H1 (cell line): Measurements from ENCODE around the gene NSMCE3. TPM values are rescaled to one million over a fixed set of nuclear protein-coding genes. Genes with fewer than 3 reads are reported as not detected.

Experiments used
- CTCF ChIA-PET: fragments of 300-600 bp; sonication (Branson Sonifier 250); formaldehyde crosslinking; loops from one replicate; lab custom pipeline; 2021; ENCODE audit not compliant: partially characterized antibody; lab: Charles Lee
- POLR2A ChIA-PET: fragments of 300-600 bp; sonication (Branson Sonifier 250); formaldehyde crosslinking; loops from one replicate; lab custom pipeline; 2021; ENCODE audit warnings: inconsistent platforms; ENCODE audit not compliant: partially characterized antibody; lab: Charles Lee
- DNase-seq, 2 experiments: peaks; one replicate each; pipeline versions ENCODE4 v3.0.0 to v3.0.0-alpha.2; 2010 to 2022; ENCODE audit warnings: low spot score in 2 of 2, low read depth in 1 of 2, mixed read lengths in 1 of 2
- FAIRE-seq: peaks from 2 replicates; lab custom pipeline; 2011; peaks lifted over from hg19 to GRCh38; lab: Jason Lieb, UNC
- H2AFZ ChIP-seq: 2 replicates; pipeline ENCODE4 v1.8.1; 2012; ENCODE audit warnings: low read length, inconsistent platforms
- H2AK5ac ChIP-seq: 2 replicates; pipeline ENCODE4 v1.6.1; 2013; ENCODE audit warnings: low read depth, low read length
- H2BK120ac ChIP-seq: replicated peaks from 2 replicates; pipeline ENCODE3; 2013; ENCODE audit warnings: low read depth, low read length, inconsistent platforms
- H2BK12ac ChIP-seq: 2 replicates; pipeline ENCODE4 v1.6.1; 2013; ENCODE audit warnings: low read depth, low read length
- H2BK15ac ChIP-seq: 2 replicates; pipeline ENCODE4 v1.6.1; 2013; ENCODE audit warnings: low read length
- H2BK20ac ChIP-seq: 2 replicates; pipeline ENCODE4 v1.6.1; 2013; ENCODE audit warnings: low read length
- H2BK5ac ChIP-seq: 2 replicates; pipeline ENCODE4 v1.6.1; 2013; ENCODE audit warnings: low read depth, low read length
- H3K14ac ChIP-seq: 2 replicates; pipeline ENCODE4 v1.6.1; 2013; ENCODE audit warnings: inconsistent platforms; ENCODE audit not compliant: insufficient read length
- H3K18ac ChIP-seq: 2 replicates; pipeline ENCODE4 v1.6.1; 2013; ENCODE audit warnings: low read length; ENCODE audit errors: extremely low read depth
- H3K23ac ChIP-seq: 2 replicates; pipeline ENCODE4 v1.6.1; 2013; ENCODE audit warnings: inconsistent platforms; ENCODE audit not compliant: insufficient read length
- H3K23me2 ChIP-seq: 2 replicates; pipeline ENCODE4 v1.6.1; 2013; ENCODE audit warnings: low read depth, low read length
- H3K27ac ChIP-seq: 2 replicates; pipeline ENCODE4 v1.6.1; 2011; ENCODE audit warnings: low read depth, low read length, inconsistent platforms
- H3K27me3 ChIP-seq, 4 experiments: replicated peaks in 1 of 4; 1 replicate in 1 of 4; 2 replicates in 3 of 4; pipeline versions ENCODE4 v1.6.1 to v1.8.1; 2011 to 2013; ENCODE audit warnings: low read length in 3 of 4, mild to moderate bottlenecking in 3 of 4, inconsistent platforms in 2 of 4, mixed read lengths in 2 of 4, moderate library complexity in 1 of 4; ENCODE audit not compliant: control insufficient read depth in 3 of 4, insufficient read depth in 3 of 4; ENCODE audit errors: extremely low read depth in 1 of 4
- H3K36me3 ChIP-seq, 4 experiments: 2 replicates each; pipeline versions ENCODE4 v1.6.1 to v1.8.1; 2011 to 2013; ENCODE audit warnings: mild to moderate bottlenecking in 4 of 4, low read length in 3 of 4, moderate library complexity in 2 of 4, control low read depth in 1 of 4, inconsistent platforms in 1 of 4; ENCODE audit not compliant: insufficient read depth in 4 of 4, control insufficient read depth in 2 of 4
- H3K4ac ChIP-seq: replicated peaks from 2 replicates; pipeline ENCODE3; 2013; ENCODE audit warnings: low read length, low read depth, mixed read lengths, inconsistent platforms; ENCODE audit not compliant: insufficient read length
- H3K4me1 ChIP-seq, 4 experiments: replicated peaks in 1 of 4; 1 replicate in 1 of 4; 2 replicates in 3 of 4; pipeline versions ENCODE4 v1.6.1 to v1.8.1; 2011 to 2013; ENCODE audit warnings: low read length in 3 of 4, inconsistent platforms in 2 of 4, mixed read lengths in 1 of 4; ENCODE audit not compliant: insufficient read depth in 4 of 4, control insufficient read depth in 3 of 4
- H3K4me2 ChIP-seq, 2 experiments: 2 replicates each; pipeline versions ENCODE4 v1.6.1 to v1.8.1; 2011 to 2013; ENCODE audit warnings: low read depth in 2 of 2, low read length in 2 of 2, control low read depth in 1 of 2, inconsistent platforms in 1 of 2, mild to moderate bottlenecking in 1 of 2; ENCODE audit not compliant: insufficient read depth in 1 of 2
- H3K4me3 ChIP-seq, 4 experiments: fragments of 200-600, 300-600 bp in 1 of 4; sonication (generic), shearing (Covaris generic), sonication (Bioruptor Twin) in 1 of 4; 2 replicates each; pipeline versions ENCODE4 v1.5.1 to v1.8.1; 2011 to 2016; ENCODE audit warnings: low read length in 4 of 4, low read depth in 3 of 4, control low read depth in 2 of 4, inconsistent platforms in 2 of 4, mild to moderate bottlenecking in 2 of 4, mixed read lengths in 1 of 4, moderate library complexity in 1 of 4; ENCODE audit not compliant: insufficient read depth in 2 of 4; ENCODE audit errors: extremely low read depth in 1 of 4
- H3K56ac ChIP-seq: replicated peaks from 2 replicates; pipeline ENCODE3; 2013; ENCODE audit warnings: low read depth, mild to moderate bottlenecking, mixed read lengths, low read length, inconsistent platforms; ENCODE audit not compliant: insufficient read length
- H3K79me1 ChIP-seq: 2 replicates; pipeline ENCODE4 v1.6.1; 2013; ENCODE audit warnings: low read depth, low read length, control low read depth
- H3K79me2 ChIP-seq, 2 experiments: 2 replicates each; pipeline versions ENCODE4 v1.6.1 to v1.8.1; 2012 to 2013; ENCODE audit warnings: low read length in 2 of 2, mild to moderate bottlenecking in 2 of 2, inconsistent platforms in 1 of 2; ENCODE audit not compliant: insufficient read depth in 2 of 2, control insufficient read depth in 1 of 2
- H3K9ac ChIP-seq, 4 experiments: replicated peaks in 1 of 4; 1 replicate in 1 of 4; 2 replicates in 3 of 4; pipeline versions ENCODE4 v1.6.1 to v1.8.1; 2011 to 2013; ENCODE audit warnings: low read depth in 3 of 4, low read length in 3 of 4, control low read depth in 2 of 4, mild to moderate bottlenecking in 2 of 4, moderate library complexity in 2 of 4, inconsistent platforms in 1 of 4; ENCODE audit errors: extremely low read depth in 1 of 4
- H3K9me3 ChIP-seq, 2 experiments: 2 replicates each; pipeline versions ENCODE4 v1.6.1 to v1.8.1; 2012 to 2013; ENCODE audit warnings: mild to moderate bottlenecking in 2 of 2, moderate library complexity in 2 of 2, control low read depth in 1 of 2, inconsistent platforms in 1 of 2, low read depth in 1 of 2, low read length in 1 of 2, mixed read lengths in 1 of 2; ENCODE audit not compliant: insufficient read depth in 2 of 2
- H4K20me1 ChIP-seq, 2 experiments: replicated peaks in 1 of 2; 2 replicates each; pipeline versions ENCODE3 to v1.8.1; 2011 to 2013; ENCODE audit warnings: inconsistent platforms in 2 of 2, low read length in 2 of 2, mild to moderate bottlenecking in 1 of 2; ENCODE audit not compliant: insufficient read depth in 2 of 2, control insufficient read depth in 1 of 2
- H4K5ac ChIP-seq: 2 replicates; pipeline ENCODE4 v1.6.1; 2013; ENCODE audit warnings: low read length, low read depth, mixed read lengths, inconsistent platforms; ENCODE audit not compliant: insufficient read length
- H4K8ac ChIP-seq: 2 replicates; pipeline ENCODE4 v1.8.0; 2013; ENCODE audit warnings: mild to moderate bottlenecking, moderate library complexity, low read length, inconsistent platforms; ENCODE audit not compliant: insufficient read depth; ENCODE audit errors: extremely low read depth
- H4K91ac ChIP-seq: replicated peaks from 2 replicates; pipeline ENCODE3; 2013; ENCODE audit warnings: low read length, mixed read lengths, inconsistent platforms; ENCODE audit not compliant: insufficient read length
- BRCA1 ChIP-seq: IDR thresholded peaks from 2 replicates; pipeline ENCODE4 v1.6.1; 2012; ENCODE audit warnings: low read depth, low read length, improper control_type of control experiment
- FOSL1 ChIP-seq: IDR thresholded peaks from 2 replicates; pipeline ENCODE4 v1.6.1; 2011; ENCODE audit warnings: mild to moderate bottlenecking, low read depth, low read length, moderate library complexity; ENCODE audit not compliant: insufficient read depth
- HDAC2 ChIP-seq, 2 experiments: fragments of 300-600 bp in 1 of 2; sonication (generic) in 1 of 2; IDR thresholded peaks; 2 replicates each; pipeline ENCODE4 v1.6.1; 2011 to 2012; ENCODE audit warnings: low read depth in 2 of 2, low read length in 2 of 2, mild to moderate bottlenecking in 2 of 2, moderate library complexity in 2 of 2, borderline replicate concordance in 1 of 2, inconsistent platforms in 1 of 2
- KDM1A ChIP-seq: fragments of 200-600, 300-600 bp; sonication (generic); IDR thresholded peaks from 2 replicates; pipeline ENCODE4 v1.7.1; 2016; ENCODE audit warnings: mild to moderate bottlenecking, low read length, borderline replicate concordance
- POLR2A ChIP-seq, 2 experiments: IDR thresholded peaks; 1 replicate in 1 of 2; 2 replicates in 1 of 2; pipeline ENCODE4 v1.6.1; 2011; ENCODE audit warnings: low read depth in 2 of 2, low read length in 2 of 2, mild to moderate bottlenecking in 2 of 2; ENCODE audit errors: control extremely low read depth in 1 of 2
- POU5F1 ChIP-seq: IDR thresholded peaks from 2 replicates; pipeline ENCODE4 v1.6.1; 2011; ENCODE audit warnings: low read depth, mild to moderate bottlenecking, low read length, moderate library complexity
- RAD21 ChIP-seq, 2 experiments: IDR thresholded peaks in 1 of 2; conservative IDR thresholded peaks in 1 of 2; 2 replicates each; pipeline ENCODE4 v1.6.1; 2011; ENCODE audit warnings: low read depth in 2 of 2, low read length in 2 of 2, improper control_type of control experiment in 1 of 2, inconsistent platforms in 1 of 2, mild to moderate bottlenecking in 1 of 2, moderate library complexity in 1 of 2
- SAP30 ChIP-seq: fragments of 300-600 bp; sonication (generic); IDR thresholded peaks from 2 replicates; pipeline ENCODE4 v1.7.1; 2012; ENCODE audit warnings: low read length, moderate library complexity, mild to moderate bottlenecking, inconsistent platforms; ENCODE audit not compliant: insufficient read depth, insufficient replicate concordance
- SIRT6 ChIP-seq: IDR thresholded peaks from one replicate; pipeline ENCODE4 v1.7.1; 2012; ENCODE audit warnings: low read length, inconsistent platforms
- SUZ12 ChIP-seq: fragments of 200-600 bp; sonication (generic); IDR thresholded peaks from 2 replicates; pipeline ENCODE4 v1.6.1; 2012; ENCODE audit warnings: mild to moderate bottlenecking, inconsistent platforms, low read length, moderate library complexity, mixed read lengths
- TBP ChIP-seq: IDR thresholded peaks from 2 replicates; pipeline ENCODE4 v1.6.1; 2011; ENCODE audit warnings: low read depth, low read length, improper control_type of control experiment
- WGBS, 2 experiments: shearing (Covaris generic) in 1 of 2; methylation state at CpG; one replicate each; pipeline versions ENCODE4 v1.1.6 to v1.1.7; 2013 to 2015; ENCODE audit warnings: low lambda C conversion rate in 2 of 2, mixed read lengths in 2 of 2, inconsistent platforms in 1 of 2, low coverage in 1 of 2, missing lambda C conversion rate in 1 of 2; ENCODE audit not compliant: insufficient replicate concordance in 2 of 2, insufficient coverage in 1 of 2, insufficient read length in 1 of 2; ENCODE audit errors: extremely low coverage in 1 of 2, missing lambda C conversion rate in 1 of 2; 5-methylcytosine and 5-hydroxymethylcytosine counted together
- polyA plus RNA-seq, 7 experiments: library from polyadenylated mRNA; depleted of rRNA in 3 of 7; stranded (reverse) in 5 of 7; unstranded in 2 of 7; fragments of >200 nt in 5 of 7; fragments of 200-250 nt in 2 of 7; gene quantifications; 1 replicate in 5 of 7; 2 replicates in 1 of 7; 4 replicates in 1 of 7; pipeline versions ENCODE4 v1.2.1 to v1.2.3, GENCODE V29; 2011 to 2013; ENCODE audit warnings: missing spikeins in 2 of 7, mixed read lengths in 2 of 7
- total RNA-seq: library from RNA; stranded (reverse); fragmentation: NEBNext Ultra II Directional; extraction: Animal tissue kit (Norgen Biotek cat#: 25700); gene quantifications from 2 replicates; pipeline ENCODE4 v1.2.1, GENCODE V29; 2021

The NSMCE3 gene
- total and polyA plus RNA-seq, 2 of the 8 experiments (the other 6 are each of a cell fraction or from before 2014, with no cell fraction given), result 4.3 to 6.7 TPM

GRCh38 chr15:29262738-29263137 lies 6.9 kb downstream of the NSMCE3 start:
- no peak overlapping the region for H3K23ac ChIP-seq
- H4K8ac ChIP-seq, result no peak overlapping the region
- no peak overlapping the region for H2AFZ ChIP-seq
- no peak overlapping the region for H2BK20ac ChIP-seq
- no peak overlapping the region for H3K18ac ChIP-seq
- no peak overlapping the region for H3K14ac ChIP-seq
- no peaks in the 10 kb centered on the region for H4K20me1 ChIP-seq
- no peak for TF ChIP-seq POU5F1
- TF ChIP-seq SUZ12, result no peak
- no peak for TF ChIP-seq POLR2A (IDR thresholded peaks at IDR 0.05; ENCODE audit: control extremely low read depth in 1 of 2, low read depth in 2 of 2, low read length in 2 of 2)
- no peak for TF ChIP-seq HDAC2 (IDR thresholded peaks at IDR 0.05; ENCODE audit: borderline replicate concordance in 1 of 2, low read depth in 2 of 2, low read length in 2 of 2)
- TF ChIP-seq FOSL1, result no peak
- no peak for TF ChIP-seq TBP
- no peak for TF ChIP-seq SIRT6
- TF ChIP-seq BRCA1, result no peak
- TF ChIP-seq KDM1A, result no peak
- no peak for TF ChIP-seq SAP30
- no peak for TF ChIP-seq RAD21 (IDR thresholded peaks at IDR 0.05 in 1 of 2, conservative IDR thresholded peaks at IDR 0.05 in 1 of 2; ENCODE audit: low read depth in 2 of 2, low read length in 2 of 2)
- TF ChIP-seq, all 59 proteins: peak for 0
- Histone ChIP-seq H3K4me2 (no peak overlapping the region), H3K9me3 (no peaks in the 10 kb centered on the region), H3K4ac (no peak overlapping the region), H2BK15ac (no peak overlapping the region), H3K79me1 (no peaks in the 10 kb centered on the region), H4K5ac (no peak overlapping the region), H2AK5ac (no peak overlapping the region), H3K9ac (no peak overlapping the region), H3K4me3 (no peak overlapping the region), H3K27me3 (no peaks in the 10 kb centered on the region), H3K23me2 (no peaks in the 10 kb centered on the region), H3K4me1 (no peaks in the 10 kb centered on the region; a peak in 2 of 7 replicates), H2BK120ac (no peak overlapping the region), H2BK5ac (no peak overlapping the region), H4K91ac (no peak overlapping the region), H3K36me3 (no peaks in the 10 kb centered on the region), H3K79me2 (peaks cover 0 to 12% of the 10 kb centered on the region in 2 experiments; a peak in 2 of 4 replicates), H3K27ac (no peak overlapping the region), H2BK12ac (no peak overlapping the region), H3K56ac (no peak overlapping the region)
- ChIA-PET CTCF (interaction anchor here (0.8 to 1.2 kb wide), 3 partner anchors 14 to 147 kb away, joined by 3 to 4 read pairs (median 3); no protein-coding TSS in a partner anchor), POLR2A (interaction anchor here (1.0 kb wide), 1 partner anchor 153 kb away, joined by 3 read pairs; no protein-coding TSS in a partner anchor)
- no peak for FAIRE-seq
- WGBS, 2 experiments, result 75% methylated on average over 2 of the region's 2 CpGs; no CpG with 5 or more reads in 1 of the 2 experiments
- DNase-seq, result no peak
